Adipocyte (in vitro differentiated cells): ENCODE results near the gene CD33.
"Not testable (repeated sequence)": the region's sequence is repeated elsewhere in the genome, so short reads cannot be mapped to it uniquely, and the experiment has no call there.

Source experiments
- DNase-seq: peaks from one replicate; pipeline ENCODE4 v3.0.0-alpha.2; 2015; ENCODE audit warnings: low read depth
- H3K27me3 ChIP-seq: replicated peaks from 2 replicates; pipeline ENCODE4 v1.7.0; 2013; ENCODE audit warnings: mild to moderate bottlenecking, low read length, moderate library complexity; ENCODE audit not compliant: control insufficient read depth, insufficient read depth
- H3K36me3 ChIP-seq: 2 replicates; pipeline ENCODE4 v1.7.0; 2013; ENCODE audit warnings: low read length, mild to moderate bottlenecking, moderate library complexity; ENCODE audit not compliant: control insufficient read depth, insufficient read depth, severe bottlenecking
- H3K4me1 ChIP-seq: 2 replicates; pipeline ENCODE4 v1.7.0; 2013; ENCODE audit warnings: mild to moderate bottlenecking, low read length, moderate library complexity; ENCODE audit not compliant: control insufficient read depth, insufficient read depth
- H3K4me3 ChIP-seq: 2 replicates; pipeline ENCODE4 v1.7.0; 2013; ENCODE audit warnings: mild to moderate bottlenecking, low read length, moderate library complexity
- H3K9ac ChIP-seq: 2 replicates; pipeline ENCODE4 v1.7.0; 2013; ENCODE audit warnings: mild to moderate bottlenecking, low read length, moderate library complexity
- H3K9me3 ChIP-seq: 2 replicates; pipeline ENCODE4 v1.7.0; 2013; ENCODE audit warnings: mild to moderate bottlenecking, low read length, moderate library complexity; ENCODE audit not compliant: control insufficient read depth

CD33 gene

DNA sequence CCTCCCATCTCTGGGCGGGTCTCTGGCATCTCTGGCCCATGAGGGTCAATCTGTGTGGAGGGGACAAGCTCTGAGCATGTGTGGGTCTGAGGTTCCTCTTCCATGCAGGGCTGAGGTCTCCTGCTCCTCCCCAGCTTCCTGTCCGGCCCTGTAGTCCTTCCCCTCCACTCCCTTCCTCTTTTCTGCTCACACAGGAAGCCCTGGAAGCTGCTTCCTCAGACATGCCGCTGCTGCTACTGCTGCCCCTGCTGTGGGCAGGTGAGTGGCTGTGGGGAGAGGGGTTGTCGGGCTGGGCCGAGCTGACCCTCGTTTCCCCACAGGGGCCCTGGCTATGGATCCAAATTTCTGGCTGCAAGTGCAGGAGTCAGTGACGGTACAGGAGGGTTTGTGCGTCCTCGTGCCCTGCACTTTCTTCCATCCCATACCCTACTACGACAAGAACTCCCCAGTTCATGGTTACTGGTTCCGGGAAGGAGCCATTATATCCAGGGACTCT lies at the start of gene CD33:
CD33 (plus strand) TSS at position 183 of the 496 bp plus-strand sequence; CDS start at position 222, 39 bp downstream.
- not testable (repeated sequence) for H3K27me3 ChIP-seq, H3K4me3 ChIP-seq, H3K9me3 ChIP-seq, H3K9ac ChIP-seq, H3K36me3 ChIP-seq, H3K4me1 ChIP-seq, DNase-seq

GRCh38 chr19:51179256-51179655 lies 45.6 kb upstream of the CD33 start:
- no peak for DNase-seq
- peaks cover 38% of the 10 kb centered on the region for H3K27me3 ChIP-seq
- H3K9ac ChIP-seq = no peak overlapping the region
- no peak overlapping the region for H3K4me3 ChIP-seq
- no peaks in the 10 kb centered on the region for H3K36me3 ChIP-seq
- no peaks in the 10 kb centered on the region for H3K4me1 ChIP-seq
- no peaks in the 10 kb centered on the region for H3K9me3 ChIP-seq

DNA sequence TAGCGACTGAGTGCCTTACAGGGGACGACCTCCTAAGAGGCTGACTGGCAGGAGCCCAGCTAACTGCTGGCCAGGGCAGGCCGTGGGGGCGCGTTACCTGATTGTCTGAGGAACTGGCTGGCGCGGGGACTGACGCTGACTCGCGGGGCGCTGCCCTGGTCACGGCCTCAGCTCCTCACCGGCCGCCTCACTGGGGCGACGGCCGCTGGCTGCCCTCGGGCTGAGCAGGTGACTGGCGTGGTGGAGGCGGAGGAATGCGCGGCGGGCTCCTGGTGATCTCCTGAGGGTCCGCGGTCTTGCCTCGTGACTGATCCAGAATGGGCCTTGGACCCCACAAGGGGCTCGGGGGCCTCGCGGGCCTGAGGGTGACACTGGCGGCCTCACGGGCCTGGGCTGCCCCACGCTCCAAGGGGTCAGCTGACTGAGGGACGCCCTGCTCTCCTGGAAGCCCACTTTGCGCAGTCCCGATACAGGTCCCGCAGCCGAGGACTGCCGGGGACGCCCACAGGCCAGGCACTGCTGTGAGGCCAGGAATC lies 43.4 kb upstream of the CD33 start:
- no peak overlapping the region for H3K9ac ChIP-seq
- H3K4me3 ChIP-seq = no peak overlapping the region
- DNase-seq = no peak
- H3K4me1 ChIP-seq = no peaks in the 10 kb centered on the region
- H3K27me3 ChIP-seq = peaks cover 30% of the 10 kb centered on the region
- H3K36me3 ChIP-seq = no peaks in the 10 kb centered on the region
- H3K9me3 ChIP-seq = no peaks in the 10 kb centered on the region

- no peak for DNase-seq
- Histone ChIP-seq H3K4me3 (no peak overlapping the region), H3K36me3 (no peaks in the 10 kb centered on the region), H3K9me3 (no peaks in the 10 kb centered on the region), H3K27me3 (peaks cover 25% of the 10 kb centered on the region), H3K9ac (no peak overlapping the region), H3K4me1 (no peaks in the 10 kb centered on the region)
Observed at GRCh38 chr19:51181913-51182419, 42.9 kb upstream of the CD33 start.

GRCh38 chr19:51183629-51184028 lies 41.3 kb upstream of the CD33 start:
- Histone ChIP-seq H3K9ac (no peak overlapping the region), H3K36me3 (no peaks in the 10 kb centered on the region), H3K27me3 (peaks cover 9% of the 10 kb centered on the region), H3K4me3 (no peak overlapping the region), H3K4me1 (no peaks in the 10 kb centered on the region), H3K9me3 (no peaks in the 10 kb centered on the region)
- no peak for DNase-seq

- no peak overlapping the region for H3K4me3 ChIP-seq
- no peak overlapping the region for H3K9ac ChIP-seq
- H3K9me3 ChIP-seq = no peaks in the 10 kb centered on the region
- H3K4me1 ChIP-seq = no peaks in the 10 kb centered on the region
- H3K36me3 ChIP-seq = no peaks in the 10 kb centered on the region
- no peak for DNase-seq
- peaks cover 9% of the 10 kb centered on the region for H3K27me3 ChIP-seq
Observed at GRCh38 chr19:51185069-51185867, 39.6 kb upstream of the CD33 start.

GRCh38 chr19:51185868-51186215 lies 39.0 kb upstream of the CD33 start:
- no peak for DNase-seq
- Histone ChIP-seq H3K9me3 (no peaks in the 10 kb centered on the region), H3K4me1 (no peaks in the 10 kb centered on the region), H3K4me3 (no peak overlapping the region), H3K9ac (no peak overlapping the region), H3K36me3 (no peaks in the 10 kb centered on the region), H3K27me3 (peaks cover 9% of the 10 kb centered on the region)

DNA sequence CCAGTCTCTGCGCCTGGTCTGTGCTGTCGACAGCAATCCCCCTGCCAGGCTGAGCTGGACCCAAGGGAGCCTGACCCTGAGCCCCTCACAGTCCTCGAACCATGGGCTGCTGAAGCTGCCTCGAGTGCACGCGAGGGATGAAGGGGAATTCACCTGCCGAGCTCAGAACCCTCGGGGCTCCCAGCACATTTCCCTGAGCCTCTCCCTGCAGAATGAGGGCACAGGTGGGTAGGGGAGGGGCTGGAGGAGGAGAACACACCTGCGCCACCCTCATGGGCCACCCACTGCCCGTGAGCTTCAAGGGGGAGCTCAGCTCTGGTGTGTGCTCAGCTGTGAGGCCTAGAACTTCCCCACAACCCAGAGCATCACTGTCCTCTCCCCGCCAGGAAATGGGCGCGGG lies 38.6 kb upstream of the CD33 start:
- no peaks in the 10 kb centered on the region for H3K36me3 ChIP-seq
- DNase-seq = no peak

DNA sequence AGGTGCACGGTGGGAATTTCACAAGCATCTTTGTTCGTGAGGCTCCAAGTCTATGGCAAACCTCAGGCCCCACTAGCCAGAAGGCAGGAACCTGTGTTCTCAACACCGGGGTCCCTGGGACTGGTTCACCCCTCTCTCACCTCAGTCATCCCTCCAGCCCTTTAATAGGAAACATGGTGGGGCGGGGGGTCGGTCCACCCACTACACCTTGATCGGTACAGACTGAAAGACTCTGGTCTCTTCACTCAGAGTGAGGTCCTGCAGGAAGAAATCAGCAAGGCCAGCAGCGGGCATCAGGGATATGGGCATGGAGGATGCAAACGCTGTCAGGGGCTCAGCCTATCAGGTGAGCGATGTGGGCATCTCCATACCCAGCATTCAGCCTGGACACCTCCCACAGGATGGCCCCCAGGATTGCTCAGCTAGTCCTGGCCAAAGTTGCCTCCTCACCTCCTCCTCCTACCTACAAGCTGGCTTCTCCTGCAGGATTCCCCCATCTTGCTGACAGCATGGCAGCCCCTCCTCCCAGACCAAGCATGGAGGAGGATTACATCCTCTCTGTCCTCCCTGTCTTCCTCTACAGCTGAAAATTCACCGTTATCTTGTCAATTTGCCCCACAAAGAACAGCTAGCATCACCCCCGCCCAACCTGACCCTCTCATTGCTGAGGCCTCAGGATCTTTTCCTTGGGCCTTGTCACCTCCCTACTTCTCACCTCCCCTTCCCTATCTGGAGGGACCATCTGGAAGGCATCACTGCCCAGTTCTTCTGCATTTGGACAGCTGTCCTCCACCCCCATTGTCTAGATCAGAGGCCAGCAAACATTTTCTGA lies 37.3 kb upstream of the CD33 start:
- no peak overlapping the region for H3K9ac ChIP-seq
- no peaks in the 10 kb centered on the region for H3K4me1 ChIP-seq
- H3K4me3 ChIP-seq = no peak overlapping the region
- no peak for DNase-seq
- H3K27me3 ChIP-seq = peaks cover 9% of the 10 kb centered on the region
- H3K36me3 ChIP-seq = no peaks in the 10 kb centered on the region
- no peaks in the 10 kb centered on the region for H3K9me3 ChIP-seq

More for the DNA sequence above, 38.6 kb upstream of the CD33 start:
- Histone ChIP-seq H3K27me3 (peaks cover 9% of the 10 kb centered on the region), H3K9ac (no peak overlapping the region), H3K4me3 (no peak overlapping the region), H3K9me3 (no peaks in the 10 kb centered on the region), H3K4me1 (no peaks in the 10 kb centered on the region)

DNA sequence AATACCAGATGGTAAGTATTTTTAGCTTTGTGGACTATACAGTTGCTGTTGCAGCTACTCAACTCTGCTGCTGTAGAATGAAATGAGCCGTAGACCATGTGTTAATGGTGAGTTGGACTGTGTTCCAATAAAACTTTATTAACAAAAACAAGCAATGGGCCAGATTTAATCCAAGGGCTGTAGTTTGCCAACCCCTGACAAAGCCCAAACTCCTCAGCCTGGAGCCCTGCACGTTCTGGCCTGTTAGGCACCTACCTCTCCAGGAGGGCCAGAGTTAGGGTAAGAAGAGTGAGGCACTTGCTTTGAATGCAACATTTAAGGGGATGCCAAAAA lies 36.7 kb upstream of the CD33 start:
- H3K4me3 ChIP-seq = no peak overlapping the region
- no peaks in the 10 kb centered on the region for H3K36me3 ChIP-seq
- peaks cover 9% of the 10 kb centered on the region for H3K27me3 ChIP-seq
- no peak for DNase-seq
- no peaks in the 10 kb centered on the region for H3K4me1 ChIP-seq
- H3K9me3 ChIP-seq = no peaks in the 10 kb centered on the region
- no peak overlapping the region for H3K9ac ChIP-seq

DNA sequence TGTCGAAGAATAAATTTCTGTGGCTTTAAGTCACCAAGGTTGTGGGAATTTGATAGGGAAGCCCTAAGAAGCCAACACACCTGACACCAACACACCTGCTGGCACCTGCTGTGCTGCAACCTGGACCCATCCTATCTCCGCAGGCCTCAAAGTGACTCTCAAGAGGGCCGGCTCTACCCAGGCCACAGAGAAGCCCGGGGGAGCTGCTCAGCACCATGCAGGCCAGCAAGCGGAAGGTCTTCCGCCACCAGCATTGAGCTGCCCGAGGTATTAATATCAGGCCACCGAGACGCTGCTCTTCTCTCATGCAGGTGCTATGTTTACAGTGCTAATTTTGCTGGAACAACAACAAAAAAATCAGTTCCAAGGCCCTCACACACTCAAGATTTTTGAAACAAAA lies 32.2 kb upstream of the CD33 start:
- H3K4me1 ChIP-seq = no peaks in the 10 kb centered on the region
- H3K36me3 ChIP-seq = no peaks in the 10 kb centered on the region
- peaks cover 5% of the 10 kb centered on the region for H3K27me3 ChIP-seq
- H3K4me3 ChIP-seq = no peak overlapping the region
- H3K9me3 ChIP-seq = peaks cover 4% of the 10 kb centered on the region
- H3K9ac ChIP-seq = no peak overlapping the region
- no peak for DNase-seq
